Measurements from ENCODE around the gene GPRC5C.

GPRC5C gene

DNA sequence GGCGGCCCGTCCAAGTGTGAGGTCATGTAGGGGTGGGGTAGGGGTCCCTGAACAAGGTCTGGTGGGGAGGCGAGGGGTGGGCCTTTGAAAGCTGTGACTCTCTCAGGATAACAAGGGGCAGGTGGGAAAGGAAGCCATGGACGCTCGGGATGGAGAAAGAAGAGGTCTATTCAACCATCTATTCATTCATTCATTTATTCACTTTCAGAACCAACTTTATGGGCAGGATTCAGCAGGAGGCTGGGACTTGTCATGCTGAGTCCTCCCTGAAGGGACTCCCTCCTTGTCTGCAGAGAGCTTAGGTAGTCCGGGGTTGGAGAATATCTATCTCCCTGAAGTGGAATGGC is 25.9 kb downstream of the GPRC5C start:
- no peak overlapping the region for H3K4me3 ChIP-seq (ENCODE audit: low read length)
- DNase-seq (ENCODE audit: low read depth) = no peak
- TF ChIP-seq, protein P1, sequence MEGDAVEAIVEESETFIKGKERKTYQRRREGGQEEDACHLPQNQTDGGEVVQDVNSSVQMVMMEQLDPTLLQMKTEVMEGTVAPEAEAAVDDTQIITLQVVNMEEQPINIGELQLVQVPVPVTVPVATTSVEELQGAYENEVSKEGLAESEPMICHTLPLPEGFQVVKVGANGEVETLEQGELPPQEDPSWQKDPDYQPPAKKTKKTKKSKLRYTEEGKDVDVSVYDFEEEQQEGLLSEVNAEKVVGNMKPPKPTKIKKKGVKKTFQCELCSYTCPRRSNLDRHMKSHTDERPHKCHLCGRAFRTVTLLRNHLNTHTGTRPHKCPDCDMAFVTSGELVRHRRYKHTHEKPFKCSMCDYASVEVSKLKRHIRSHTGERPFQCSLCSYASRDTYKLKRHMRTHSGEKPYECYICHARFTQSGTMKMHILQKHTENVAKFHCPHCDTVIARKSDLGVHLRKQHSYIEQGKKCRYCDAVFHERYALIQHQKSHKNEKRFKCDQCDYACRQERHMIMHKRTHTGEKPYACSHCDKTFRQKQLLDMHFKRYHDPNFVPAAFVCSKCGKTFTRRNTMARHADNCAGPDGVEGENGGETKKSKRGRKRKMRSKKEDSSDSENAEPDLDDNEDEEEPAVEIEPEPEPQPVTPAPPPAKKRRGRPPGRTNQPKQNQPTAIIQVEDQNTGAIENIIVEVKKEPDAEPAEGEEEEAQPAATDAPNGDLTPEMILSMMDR (conservative IDR thresholded peaks at IDR 0.05; ENCODE audit: low read length) = no peak

DNA sequence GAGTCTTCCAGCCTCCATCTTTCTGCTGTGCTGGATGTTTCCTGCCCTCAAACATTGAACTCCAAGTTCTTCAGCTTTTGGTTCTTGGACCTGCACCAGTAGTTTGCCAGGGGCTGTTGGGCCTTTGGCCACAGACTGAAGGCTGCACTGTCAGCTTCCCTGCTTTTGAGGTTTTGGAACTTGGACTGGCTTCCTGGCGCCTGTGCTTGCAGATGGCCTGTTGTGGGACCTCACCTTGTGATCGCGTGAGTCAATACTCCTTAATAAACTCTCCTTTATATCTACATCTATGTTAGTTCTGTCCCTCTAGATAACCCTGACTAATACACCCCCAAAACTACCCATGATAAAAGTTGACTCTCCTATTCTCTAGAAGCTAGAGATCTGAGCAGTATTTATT is 26.9 kb downstream of the GPRC5C start:
- TF ChIP-seq, protein P1 (conservative IDR thresholded peaks at IDR 0.05; ENCODE audit: low read length) = no peak
- H3K4me3 ChIP-seq (ENCODE audit: low read length) = no peak overlapping the region
- DNase-seq (ENCODE audit: low read depth) = no peak

DNA sequence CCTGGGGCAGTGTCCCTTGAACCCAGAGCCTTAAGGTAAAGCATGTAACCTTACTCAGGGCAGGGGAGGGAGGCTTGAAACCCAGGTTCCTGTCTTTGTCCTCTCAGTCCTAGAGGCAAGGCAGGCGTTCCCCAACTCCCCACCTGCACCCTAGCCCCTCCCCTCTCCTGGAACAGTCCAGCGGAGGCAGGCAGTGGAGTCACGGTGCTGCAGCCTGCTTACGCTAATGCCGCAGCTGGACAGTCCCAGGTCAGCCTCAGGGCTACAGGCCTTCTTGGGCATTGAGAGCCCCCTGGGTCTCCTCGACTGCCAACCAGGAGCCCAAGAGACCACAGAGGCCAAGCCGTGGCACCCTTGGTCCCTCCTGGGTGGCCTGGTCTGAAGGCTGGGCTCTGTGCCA is 27.7 kb downstream of the GPRC5C start:
- no peak for DNase-seq (ENCODE audit: low read depth)
- TF ChIP-seq, protein P1 (conservative IDR thresholded peaks at IDR 0.05; ENCODE audit: low read length) = no peak
- no peak overlapping the region for H3K4me3 ChIP-seq (ENCODE audit: low read length)

DNA sequence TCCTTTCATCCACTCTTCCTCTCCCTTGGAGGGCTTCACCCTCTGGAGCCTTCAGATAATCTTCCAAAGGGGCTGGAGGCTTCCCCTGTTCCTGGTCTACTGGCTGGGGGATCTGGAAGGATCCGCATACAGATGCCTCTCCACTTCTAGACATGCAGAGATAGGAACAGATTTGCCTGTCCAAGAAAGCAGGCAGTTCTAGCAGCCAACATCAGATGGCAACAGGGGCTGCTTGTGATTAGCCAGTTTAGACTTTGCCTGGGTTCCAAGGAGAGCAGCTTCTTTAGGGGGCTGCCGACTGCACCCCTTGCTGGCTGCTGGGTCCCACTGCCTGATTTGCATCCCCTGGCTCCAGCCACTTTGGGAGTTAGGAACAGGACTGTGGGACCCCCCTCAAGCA is 28.4 kb downstream of the GPRC5C start:
- TF ChIP-seq, protein P1 (conservative IDR thresholded peaks at IDR 0.05; ENCODE audit: low read length) = no peak
- H3K4me3 ChIP-seq (ENCODE audit: low read length) = no peak overlapping the region
- DNase-seq (ENCODE audit: low read depth) = no peak

DNA sequence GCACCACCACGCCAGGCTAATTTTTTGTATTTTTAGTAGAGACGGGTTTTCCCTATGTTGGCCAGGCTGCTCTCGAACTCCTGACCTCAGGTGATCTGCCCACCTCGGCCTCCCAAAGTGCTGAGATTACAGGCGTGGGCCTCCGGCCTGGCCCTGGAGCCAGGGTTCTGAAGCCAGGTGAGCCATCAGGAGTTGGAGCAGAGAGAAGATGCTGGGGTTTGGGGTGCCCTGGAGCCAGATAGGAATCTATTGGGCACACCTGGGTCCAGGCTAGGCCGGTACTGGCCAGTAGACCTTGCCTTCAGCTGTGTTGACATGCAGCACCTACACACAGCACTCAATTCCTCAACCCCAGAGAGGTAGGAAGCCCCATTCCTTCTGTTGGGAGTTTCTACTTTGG is 29.1 kb downstream of the GPRC5C start:
- no peak overlapping the region for H3K4me3 ChIP-seq (ENCODE audit: low read length)
- DNase-seq (ENCODE audit: low read depth) = no peak
- TF ChIP-seq, protein P1 (conservative IDR thresholded peaks at IDR 0.05; ENCODE audit: low read length) = no peak

DNA sequence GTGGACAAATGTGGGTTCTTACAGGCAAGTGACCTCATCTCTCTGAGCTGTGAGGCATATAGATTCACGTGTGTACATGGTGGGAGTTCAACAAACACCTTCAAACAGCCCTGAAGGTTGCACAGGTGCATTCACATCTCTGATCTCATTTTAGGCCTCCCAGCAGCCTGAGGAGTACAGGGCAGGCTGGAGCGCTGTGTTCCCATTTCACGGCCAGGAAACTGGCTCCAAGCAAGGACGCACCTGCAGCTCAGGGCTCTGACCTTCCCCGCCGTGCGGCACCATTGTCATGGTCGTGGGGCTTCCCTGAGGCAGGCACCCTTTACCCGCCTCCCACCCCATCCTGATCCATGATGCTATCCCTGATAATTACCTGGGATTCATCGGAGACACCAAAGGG is 29.7 kb downstream of the GPRC5C start:
- TF ChIP-seq, protein P1 (conservative IDR thresholded peaks at IDR 0.05; ENCODE audit: low read length) = no peak
- H3K4me3 ChIP-seq (ENCODE audit: low read length) = no peak overlapping the region
- DNase-seq (ENCODE audit: low read depth) = no peak

DNA sequence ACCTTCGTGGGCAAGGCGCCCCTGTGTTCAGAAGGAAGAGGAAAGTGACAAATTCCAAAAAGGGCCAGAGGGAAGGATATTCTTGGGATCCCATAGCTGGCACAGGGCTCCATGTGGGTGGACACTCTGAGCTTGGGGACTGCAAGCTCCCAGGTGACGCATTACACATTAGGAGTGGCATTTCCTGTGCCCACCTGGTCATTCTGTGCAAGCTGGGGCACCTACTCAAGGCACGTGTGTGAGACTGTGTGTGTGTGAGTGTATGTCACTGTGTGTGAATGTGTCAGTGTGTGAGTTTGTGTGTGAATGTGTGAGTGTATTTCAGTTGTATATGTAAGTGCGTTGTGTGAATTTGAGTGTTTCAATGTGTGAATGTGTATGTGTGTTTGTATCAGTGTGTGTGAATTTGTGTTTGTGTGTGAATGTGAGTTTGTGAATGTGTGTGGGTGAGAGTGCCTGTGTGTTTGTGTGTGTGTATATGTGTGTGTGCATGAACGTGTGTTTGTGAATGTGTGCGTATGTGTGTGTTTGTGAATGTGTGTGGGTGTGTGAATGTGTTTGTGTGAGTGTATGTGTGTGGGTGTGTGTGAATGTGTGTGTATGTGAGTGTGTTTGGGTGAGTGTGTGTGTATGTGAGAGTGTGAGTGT is 33.0 kb downstream of the GPRC5C start:
- TF ChIP-seq, protein P1 (conservative IDR thresholded peaks at IDR 0.05; ENCODE audit: low read length) = no peak
- no peak for DNase-seq (ENCODE audit: low read depth)
- H3K4me3 ChIP-seq (ENCODE audit: low read length) = no peak overlapping the region

Data from AG10803 (cell line).